ENCODE measurements around the gene PIGBOS1. TPM values are rescaled to one million over a fixed set of nuclear protein-coding genes. Genes with fewer than 3 reads are reported as not detected.
A peak's percentile ranks its signal among the peaks of the same experiment; 100 is the strongest.

The PIGBOS1 gene
- total and polyA plus RNA-seq, 9 of the 15 experiments (the other 6 are each of a cell fraction or from before 2014, with no cell fraction given), result 25.2 to 76.2 (median 46.0) TPM

GRCh38 chr15:55290528-55291057, 28.3 kb downstream of the PIGBOS1 start (continued):
- TF ChIP-seq ZNF449 (CRISPR knock-in tag; IDR thresholded peaks at IDR 0.05) (no peak), POLR2G (IDR thresholded peaks at IDR 0.05; ENCODE audit: low read depth, low read length) (no peak), FOXA3 (CRISPR knock-in tag; conservative IDR thresholded peaks at IDR 0.05 in 1 of 2, IDR thresholded peaks at IDR 0.05 in 1 of 2) (no peak), KLF10 (CRISPR knock-in tag; IDR thresholded peaks at IDR 0.05) (no peak), ZNF592 (IDR thresholded peaks at IDR 0.05) (peak; percentile 74; the same call in 1 of the 2 replicates), MEF2D (tag; conservative IDR thresholded peaks at IDR 0.05; ENCODE audit: low read depth) (no peak), NFATC3 (IDR thresholded peaks at IDR 0.05) (no peak), HOMEZ (CRISPR knock-in tag; IDR thresholded peaks at IDR 0.05) (no peak), ZNF274 (IDR thresholded peaks at IDR 0.05; ENCODE audit: borderline replicate concordance, low read depth, low read length) (no peak), ARID3B (CRISPR knock-in tag; IDR thresholded peaks at IDR 0.05; ENCODE audit: borderline replicate concordance) (no peak), HNRNPK (IDR thresholded peaks at IDR 0.05; ENCODE audit: low read depth, low read length, poor library complexity, severe bottlenecking) (no peak), ETS2 (tag; IDR thresholded peaks at IDR 0.05; ENCODE audit: borderline replicate concordance, poor library complexity, severe bottlenecking) (no peak), ELK1 (CRISPR knock-in tag; IDR thresholded peaks at IDR 0.05) (no peak), TFAP4 (CRISPR knock-in tag; IDR thresholded peaks at IDR 0.05; ENCODE audit: borderline replicate concordance) (no peak), RBM39 (optimal IDR thresholded peaks at IDR 0.05; ENCODE audit: low read depth, low read length) (no peak)
